ENCODE results near the gene TRA2B. TPM values are rescaled to one million over a fixed set of nuclear protein-coding genes. Genes with fewer than 3 reads are reported as not detected.

Gene TRA2B
- total RNA-seq, 1 donor from 2014 or later: 120 TPM

- no peaks in the 10 kb centered on the region for H4K20me1 ChIP-seq (ENCODE audit: insufficient read depth, low read length)
- Mint-ChIP-seq H3K9me3 (ENCODE audit: unreplicated experiment) (no peaks in the 10 kb centered on the region), H3K27me3 (ENCODE audit: low read depth, unreplicated experiment) (no peaks in the 10 kb centered on the region), H3K27ac (ENCODE audit: unreplicated experiment) (no peak overlapping the region), H3K4me3 (ENCODE audit: unreplicated experiment) (no peak overlapping the region), H3K4me1 (ENCODE audit: low read depth, unreplicated experiment) (peaks cover 3% of the 10 kb centered on the region), H3K36me3 (ENCODE audit: low read depth, unreplicated experiment) (no peaks in the 10 kb centered on the region)
- H3K79me2 ChIP-seq (ENCODE audit: insufficient read depth, low read length): no peaks in the 10 kb centered on the region
- TF ChIP-seq EZH2 (IDR thresholded peaks at IDR 0.05; ENCODE audit: insufficient read depth, low read length) (no peak), CTCF (IDR thresholded peaks at IDR 0.05; ENCODE audit: insufficient read depth, low read depth, low read length) (no peak)
- no peak overlapping the region for H3K9ac ChIP-seq (ENCODE audit: low read length)
- H3K4me1 ChIP-seq (ENCODE audit: insufficient read depth, low read length): no peaks in the 10 kb centered on the region
- H3K9me3 ChIP-seq (ENCODE audit: insufficient read depth, low read depth, low read length): no peaks in the 10 kb centered on the region
- no peak overlapping the region for H3K4me2 ChIP-seq (ENCODE audit: low read length)
- no peak overlapping the region for H3K4me3 ChIP-seq (ENCODE audit: insufficient read depth, low read depth, low read length)
- H3K27me3 ChIP-seq (ENCODE audit: insufficient read depth, low read length): no peaks in the 10 kb centered on the region
- FAIRE-seq (no peak), DNase-seq (ENCODE audit: low read depth) (no peak)
- no peaks in the 10 kb centered on the region for H3K36me3 ChIP-seq (ENCODE audit: insufficient read depth, low read length)
- H3K27ac ChIP-seq (ENCODE audit: low read depth, low read length): no peak overlapping the region
- no peak overlapping the region for H2AFZ ChIP-seq (ENCODE audit: low read depth, low read length)
Observed at GRCh38 chr3:185880600-185880999, 57.2 kb downstream of the TRA2B start.

DNA sequence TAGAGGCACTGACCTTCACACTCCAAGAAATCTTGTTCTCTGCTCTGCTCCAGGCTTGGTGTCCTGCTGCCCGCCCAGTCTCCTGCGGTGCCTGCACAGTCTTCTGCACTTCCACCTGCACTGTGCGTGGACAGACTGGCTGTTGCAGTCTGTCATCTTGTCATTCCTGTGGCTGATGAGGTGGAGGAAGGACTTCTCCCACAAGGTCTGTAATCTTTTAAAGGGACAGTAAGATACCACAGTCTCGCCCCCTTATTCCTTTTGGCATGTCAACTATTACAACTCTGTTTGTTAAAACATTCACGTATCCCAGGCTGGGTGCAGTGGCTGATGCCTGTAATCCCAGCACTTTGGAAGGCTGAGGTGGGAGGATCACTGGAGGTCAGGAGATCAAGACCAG, 58.9 kb downstream of the TRA2B start:
- no peaks in the 10 kb centered on the region for H3K36me3 ChIP-seq (ENCODE audit: insufficient read depth, low read length)
- H3K4me3 ChIP-seq (ENCODE audit: insufficient read depth, low read depth, low read length): no peak overlapping the region
- Mint-ChIP-seq H3K27ac (ENCODE audit: unreplicated experiment) (no peak overlapping the region), H3K4me1 (ENCODE audit: low read depth, unreplicated experiment) (peaks cover 3% of the 10 kb centered on the region), H3K4me3 (ENCODE audit: unreplicated experiment) (no peak overlapping the region), H3K9me3 (ENCODE audit: unreplicated experiment) (no peaks in the 10 kb centered on the region), H3K27me3 (ENCODE audit: low read depth, unreplicated experiment) (no peaks in the 10 kb centered on the region), H3K36me3 (ENCODE audit: low read depth, unreplicated experiment) (no peaks in the 10 kb centered on the region)
- peaks cover 4% of the 10 kb centered on the region for H3K27me3 ChIP-seq (ENCODE audit: insufficient read depth, low read length)
- H3K9me3 ChIP-seq (ENCODE audit: insufficient read depth, low read depth, low read length): no peaks in the 10 kb centered on the region
- FAIRE-seq: no peak
- H3K4me1 ChIP-seq (ENCODE audit: insufficient read depth, low read length): no peaks in the 10 kb centered on the region
- no peak overlapping the region for H3K27ac ChIP-seq (ENCODE audit: low read depth, low read length)
- TF ChIP-seq CTCF (IDR thresholded peaks at IDR 0.05; ENCODE audit: insufficient read depth, low read depth, low read length) (no peak), EZH2 (IDR thresholded peaks at IDR 0.05; ENCODE audit: insufficient read depth, low read length) (no peak)
- no peaks in the 10 kb centered on the region for H4K20me1 ChIP-seq (ENCODE audit: insufficient read depth, low read length)
- no peak overlapping the region for H2AFZ ChIP-seq (ENCODE audit: low read depth, low read length)
- H3K79me2 ChIP-seq (ENCODE audit: insufficient read depth, low read length): no peaks in the 10 kb centered on the region
- DNase-seq (ENCODE audit: low read depth): no peak
- H3K4me2 ChIP-seq (ENCODE audit: low read length): no peak overlapping the region
- no peak overlapping the region for H3K9ac ChIP-seq (ENCODE audit: low read length)

GRCh38 chr3:185874119-185874518, 63.7 kb downstream of the TRA2B start:
- Mint-ChIP-seq H3K36me3 (ENCODE audit: low read depth, unreplicated experiment) (no peaks in the 10 kb centered on the region), H3K4me1 (ENCODE audit: low read depth, unreplicated experiment) (peaks cover 3% of the 10 kb centered on the region), H3K27me3 (ENCODE audit: low read depth, unreplicated experiment) (no peaks in the 10 kb centered on the region), H3K27ac (ENCODE audit: unreplicated experiment) (no peak overlapping the region), H3K4me3 (ENCODE audit: unreplicated experiment) (no peak overlapping the region), H3K9me3 (ENCODE audit: unreplicated experiment) (no peaks in the 10 kb centered on the region)
- no peak overlapping the region for H2AFZ ChIP-seq (ENCODE audit: low read depth, low read length)
- no peaks in the 10 kb centered on the region for H3K9me3 ChIP-seq (ENCODE audit: insufficient read depth, low read depth, low read length)
- TF ChIP-seq EZH2 (IDR thresholded peaks at IDR 0.05; ENCODE audit: insufficient read depth, low read length): no peak
- no peaks in the 10 kb centered on the region for H4K20me1 ChIP-seq (ENCODE audit: insufficient read depth, low read length)
- H3K36me3 ChIP-seq (ENCODE audit: insufficient read depth, low read length): no peaks in the 10 kb centered on the region
- H3K27ac ChIP-seq (ENCODE audit: low read depth, low read length): no peak overlapping the region
- H3K9ac ChIP-seq (ENCODE audit: low read length): no peak overlapping the region
- FAIRE-seq: no peak
- DNase-seq (ENCODE audit: low read depth): no peak
- no peaks in the 10 kb centered on the region for H3K79me2 ChIP-seq (ENCODE audit: insufficient read depth, low read length)
- H3K4me1 ChIP-seq (ENCODE audit: insufficient read depth, low read length): no peaks in the 10 kb centered on the region
- H3K4me3 ChIP-seq (ENCODE audit: insufficient read depth, low read depth, low read length): no peak overlapping the region
- peaks cover 5% of the 10 kb centered on the region for H3K27me3 ChIP-seq (ENCODE audit: insufficient read depth, low read length)
- no peak overlapping the region for H3K4me2 ChIP-seq (ENCODE audit: low read length)

All from astrocyte (in vitro differentiated cells and primary cell).